Left ventricle myocardium inferior (tissue), 1 donor: ENCODE data around the gene MEF2D. TPM values are rescaled to one million over a fixed set of nuclear protein-coding genes. Genes with fewer than 3 reads are reported as not detected.

Source experiments
- DNase-seq: peaks from one replicate; pipeline ENCODE4 v3.0.0-alpha.2; 2020
- H3K27ac ChIP-seq: fragments of 200-600 bp; replicated peaks from 2 replicates; pipeline ENCODE4 v1.8.0; 2021
- H3K27me3 ChIP-seq: fragments of 200-600 bp; 2 replicates; pipeline ENCODE4 v1.8.0; 2021; ENCODE audit warnings: low read depth
- H3K36me3 ChIP-seq: fragments of 200-600 bp; 2 replicates; pipeline ENCODE4 v1.8.0; 2021
- H3K4me1 ChIP-seq: fragments of 200-600 bp; 2 replicates; pipeline ENCODE4 v1.8.0; 2021
- H3K4me3 ChIP-seq: fragments of 200-600 bp; 2 replicates; pipeline ENCODE4 v1.8.0; 2021; ENCODE audit warnings: mild to moderate bottlenecking, moderate library complexity
- H3K9me3 ChIP-seq: fragments of 200-600 bp; replicated peaks from 2 replicates; pipeline ENCODE4 v1.8.0; 2021
- CTCF ChIP-seq: fragments of 200-600 bp; IDR thresholded peaks from 2 replicates; pipeline ENCODE4 v1.8.0; 2021; ENCODE audit warnings: antibody characterized with exemption, mild to moderate bottlenecking, borderline replicate concordance
- intact Hi-C: fragments of 100-400 bp; cut with micrococcal nuclease; formaldehyde crosslinking; loops from one replicate; pipeline ENCODE4 v1.11.0; 2022
- total RNA-seq: library from RNA; stranded (reverse); fragmentation: NEBNext Ultra II Directional; extraction: Animal tissue kit (Norgen Biotek cat#: 25700); gene quantifications from one replicate; pipeline ENCODE4 v1.2.1, GENCODE V29; 2021
- donor health status: DM: no; HTN: yes; CAD: no; lungs with severe emphysema.

Gene MEF2D
- total RNA-seq, 1 donor from 2014 or later, result 96.8 TPM

DNA sequence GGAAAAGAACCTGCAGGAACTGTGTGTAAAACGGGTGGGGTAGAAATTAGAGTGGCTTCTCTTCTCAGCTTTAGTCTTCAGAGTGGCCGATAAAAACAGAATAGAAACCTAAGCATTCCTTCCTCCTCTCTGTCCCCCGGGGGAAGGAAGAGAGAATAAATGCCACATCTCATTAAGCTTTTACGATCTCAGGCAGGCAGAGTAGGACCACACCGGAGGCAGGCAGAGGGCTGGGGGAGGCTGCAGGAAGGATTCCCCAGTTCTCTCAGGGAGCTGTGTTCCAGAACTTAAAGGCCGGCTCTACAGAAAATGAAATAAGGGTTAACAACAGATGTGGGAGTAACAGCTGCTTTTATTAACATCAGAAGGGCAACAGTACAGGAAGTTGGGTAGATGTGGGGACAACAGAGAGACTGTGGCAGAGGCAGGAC, 24.5 kb upstream of the MEF2D start:
- no peak overlapping the region for H3K27ac ChIP-seq
- H3K27me3 ChIP-seq, result no peaks in the 10 kb centered on the region
- peaks cover 14% of the 10 kb centered on the region for H3K4me1 ChIP-seq
- no peak for DNase-seq
- TF ChIP-seq CTCF, result no peak
- intact Hi-C loops, result no loop called here
- H3K9me3 ChIP-seq, result no peaks in the 10 kb centered on the region
- no peak overlapping the region for H3K4me3 ChIP-seq
- H3K36me3 ChIP-seq, result no peaks in the 10 kb centered on the region

- intact Hi-C loops, result no loop called here
- TF ChIP-seq CTCF, result no peak
- H3K27ac ChIP-seq, result no peak overlapping the region
- no peaks in the 10 kb centered on the region for H3K36me3 ChIP-seq
- H3K4me1 ChIP-seq, result peaks cover 14% of the 10 kb centered on the region
- no peak overlapping the region for H3K4me3 ChIP-seq
- DNase-seq, result no peak
- no peaks in the 10 kb centered on the region for H3K27me3 ChIP-seq
- no peaks in the 10 kb centered on the region for H3K9me3 ChIP-seq
Observed at GRCh38 chr1:156524481-156524869, 23.9 kb upstream of the MEF2D start.

GRCh38 chr1:156523801-156524480, 23.4 kb upstream of the MEF2D start:
- Histone ChIP-seq H3K36me3 (no peaks in the 10 kb centered on the region), H3K4me1 (peaks cover 14% of the 10 kb centered on the region), H3K27me3 (no peaks in the 10 kb centered on the region), H3K9me3 (no peaks in the 10 kb centered on the region), H3K4me3 (no peak overlapping the region), H3K27ac (no peak overlapping the region)
- no peak for TF ChIP-seq CTCF
- no peak for DNase-seq
- intact Hi-C loops, result no loop called here

- no peaks in the 10 kb centered on the region for H3K36me3 ChIP-seq
- intact Hi-C loops, result no loop called here
Observed at GRCh38 chr1:156522443-156522970, 21.9 kb upstream of the MEF2D start.

DNA sequence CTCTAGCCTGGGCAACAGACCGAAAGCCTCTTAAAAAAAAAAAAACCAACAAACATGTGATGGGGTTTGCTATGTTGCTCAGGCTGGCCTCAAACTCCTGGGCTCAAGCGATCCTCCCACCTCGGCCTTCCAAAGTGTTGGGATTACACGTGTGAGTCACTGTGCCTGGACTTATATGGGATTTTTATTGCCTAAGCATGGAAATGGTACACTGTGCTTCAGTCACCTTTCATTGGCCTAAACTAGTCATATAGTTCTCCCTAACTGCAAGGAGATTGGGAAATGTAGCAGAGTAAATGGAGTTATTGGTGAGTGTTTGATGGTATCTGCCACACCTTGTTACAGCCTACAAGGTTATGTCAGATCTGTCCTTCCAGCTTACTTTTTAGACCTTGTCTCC, 17.2 kb upstream of the MEF2D start:
- no peak for DNase-seq
- Histone ChIP-seq H3K4me1 (no peaks in the 10 kb centered on the region), H3K27ac (no peak overlapping the region), H3K9me3 (no peaks in the 10 kb centered on the region), H3K36me3 (no peaks in the 10 kb centered on the region), H3K27me3 (no peaks in the 10 kb centered on the region), H3K4me3 (no peak overlapping the region)
- TF ChIP-seq CTCF, result no peak
- intact Hi-C loops, result no loop called here

More at GRCh38 chr1:156522443-156522970, 21.9 kb upstream of the MEF2D start:
- TF ChIP-seq CTCF, result no peak
- peaks cover 9% of the 10 kb centered on the region for H3K4me1 ChIP-seq
- DNase-seq, result no peak
- H3K27me3 ChIP-seq, result no peaks in the 10 kb centered on the region
- H3K4me3 ChIP-seq, result no peak overlapping the region
- H3K27ac ChIP-seq, result no peak overlapping the region
- H3K9me3 ChIP-seq, result no peaks in the 10 kb centered on the region
